GM12875 (cell line): ENCODE data around the gene CMC2.
A peak's percentile ranks its signal among the peaks of the same experiment; 100 is the strongest.

Experiments used
- H3K4me3 ChIP-seq: one replicate; pipeline ENCODE4 v1.5.1; 2011; ENCODE audit warnings: low read depth, low read length, control low read depth
- TF ChIP-seq, protein P1 (sequence below): IDR thresholded peaks from 2 replicates; pipeline ENCODE4 v1.5.1; 2011; ENCODE audit warnings: low read depth, mild to moderate bottlenecking, control low read depth, inconsistent platforms, low read length, moderate library complexity, borderline replicate concordance; ENCODE audit not compliant: insufficient read depth

CMC2 gene

GRCh38 chr16:81014672-81015071 is 8.0 kb upstream of the CMC2 start:
- no peak overlapping the region for H3K4me3 ChIP-seq
- TF ChIP-seq, protein P1, sequence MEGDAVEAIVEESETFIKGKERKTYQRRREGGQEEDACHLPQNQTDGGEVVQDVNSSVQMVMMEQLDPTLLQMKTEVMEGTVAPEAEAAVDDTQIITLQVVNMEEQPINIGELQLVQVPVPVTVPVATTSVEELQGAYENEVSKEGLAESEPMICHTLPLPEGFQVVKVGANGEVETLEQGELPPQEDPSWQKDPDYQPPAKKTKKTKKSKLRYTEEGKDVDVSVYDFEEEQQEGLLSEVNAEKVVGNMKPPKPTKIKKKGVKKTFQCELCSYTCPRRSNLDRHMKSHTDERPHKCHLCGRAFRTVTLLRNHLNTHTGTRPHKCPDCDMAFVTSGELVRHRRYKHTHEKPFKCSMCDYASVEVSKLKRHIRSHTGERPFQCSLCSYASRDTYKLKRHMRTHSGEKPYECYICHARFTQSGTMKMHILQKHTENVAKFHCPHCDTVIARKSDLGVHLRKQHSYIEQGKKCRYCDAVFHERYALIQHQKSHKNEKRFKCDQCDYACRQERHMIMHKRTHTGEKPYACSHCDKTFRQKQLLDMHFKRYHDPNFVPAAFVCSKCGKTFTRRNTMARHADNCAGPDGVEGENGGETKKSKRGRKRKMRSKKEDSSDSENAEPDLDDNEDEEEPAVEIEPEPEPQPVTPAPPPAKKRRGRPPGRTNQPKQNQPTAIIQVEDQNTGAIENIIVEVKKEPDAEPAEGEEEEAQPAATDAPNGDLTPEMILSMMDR: no peak

- H3K4me3 ChIP-seq: no peak overlapping the region
- TF ChIP-seq, protein P1: no peak
These were observed 6.3 kb upstream of the CMC2 start for GRCh38 chr16:81012974-81013373.

DNA sequence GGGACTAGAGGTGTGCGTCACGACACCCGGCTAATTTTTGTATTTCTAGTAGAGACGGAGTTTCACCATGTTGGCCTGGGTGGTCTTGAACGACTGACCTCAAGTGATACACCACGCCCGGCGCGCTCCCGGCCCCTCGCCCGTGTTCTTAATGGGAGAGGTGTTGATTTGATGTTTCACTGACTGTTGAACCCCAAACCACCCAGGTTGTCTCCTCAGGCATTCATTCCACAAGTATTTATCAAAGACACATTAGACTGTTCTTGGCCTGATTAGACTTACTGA is 1.8 kb upstream of the CMC2 start:
- peak overlapping the region; percentile 90 for H3K4me3 ChIP-seq
- TF ChIP-seq, protein P1: no peak

DNA sequence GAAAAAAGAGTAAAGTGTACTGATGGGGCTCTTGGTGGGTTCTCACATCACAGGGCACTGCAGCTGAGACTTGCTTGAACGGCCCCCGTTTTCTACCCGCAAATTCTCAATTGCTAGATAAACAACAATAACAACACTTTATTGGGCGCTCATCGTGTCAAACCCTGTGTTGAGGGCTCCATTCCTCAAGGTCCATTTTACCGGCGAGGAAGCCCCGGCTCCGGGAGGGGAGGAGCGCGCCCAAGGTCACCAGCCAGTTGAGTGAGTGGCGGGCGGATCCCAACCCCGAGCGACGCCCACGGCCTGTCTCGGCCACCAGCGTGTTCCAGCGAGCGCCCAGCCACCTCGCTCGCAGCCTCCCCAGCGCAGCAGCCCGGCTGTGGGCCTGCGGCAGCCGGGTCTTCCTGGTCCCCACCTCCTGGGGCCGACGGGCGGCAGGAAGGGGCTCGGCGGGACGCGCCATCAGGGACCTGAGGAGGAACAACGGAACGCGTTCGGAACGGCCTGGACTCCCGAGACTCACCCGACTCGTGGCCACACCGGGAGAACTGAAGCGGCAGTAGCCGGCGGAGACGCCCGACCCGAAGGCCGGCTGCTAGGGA is 373 bp downstream of the CMC2 start:
- TF ChIP-seq, protein P1: no peak
- peak overlapping the region; percentile 90 for H3K4me3 ChIP-seq

DNA sequence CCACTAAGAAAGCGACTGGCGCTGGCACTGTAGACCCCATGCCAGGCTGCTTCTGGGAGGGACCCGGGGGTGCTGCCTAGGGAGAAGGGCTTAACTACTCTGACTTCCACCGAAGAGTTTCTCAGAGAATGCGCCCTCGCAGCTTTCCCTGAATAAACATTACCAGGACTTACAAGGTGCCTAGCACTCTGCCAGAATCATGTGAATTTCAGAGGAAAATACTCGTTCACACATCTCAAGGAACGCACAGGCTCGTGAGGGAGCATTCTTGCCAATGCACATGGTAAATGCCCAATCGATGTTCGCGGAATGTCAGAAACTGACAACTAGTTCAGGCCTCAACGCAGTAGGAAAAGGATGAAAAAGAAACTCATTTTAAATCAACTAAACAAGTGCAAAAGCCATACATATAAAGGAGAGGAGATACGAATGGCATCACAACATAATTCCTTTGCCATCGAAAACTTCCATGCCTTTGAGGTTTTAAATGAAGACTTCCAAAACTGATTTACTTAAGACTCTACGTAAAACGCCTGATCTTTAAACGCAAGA is 999 bp downstream of the CMC2 start:
- TF ChIP-seq, protein P1: no peak
- H3K4me3 ChIP-seq: peak overlapping the region; percentile 90

DNA sequence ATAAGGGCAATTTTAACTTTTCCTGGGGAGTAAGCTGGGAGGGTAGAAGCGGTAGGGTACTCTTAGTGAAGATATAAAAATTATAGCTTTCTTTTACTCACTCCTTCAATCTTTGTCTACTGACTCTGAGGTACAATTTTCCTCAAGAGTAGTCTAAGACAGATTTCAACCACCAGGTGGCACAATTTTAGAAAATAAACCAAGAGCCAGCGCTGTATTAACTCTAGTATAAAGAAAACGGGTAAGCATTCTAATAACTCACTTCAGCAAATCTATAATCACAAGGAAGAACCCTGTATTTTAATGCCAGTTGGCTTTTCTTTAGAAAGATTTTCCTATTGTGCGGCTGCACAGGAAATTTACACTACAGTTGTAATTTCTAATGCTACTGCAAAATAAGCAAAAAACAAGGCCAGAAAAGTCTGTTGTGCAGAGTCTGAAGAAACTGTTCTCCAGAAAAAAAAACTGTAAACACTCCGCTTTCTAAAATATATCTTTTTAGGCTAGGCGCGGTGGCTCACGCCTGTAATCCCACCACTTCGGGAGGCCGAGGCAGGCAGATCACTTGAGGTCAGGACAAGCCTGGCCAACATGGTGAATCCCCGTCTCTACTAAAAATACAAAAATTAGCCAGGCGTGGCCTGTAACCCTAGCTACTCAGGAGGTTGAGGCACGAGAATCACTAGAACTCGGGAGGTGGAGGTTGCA is 1.9 kb downstream of the CMC2 start:
- peak overlapping the region; percentile 31 for H3K4me3 ChIP-seq
- TF ChIP-seq, protein P1: peak; percentile 33; the same call in 1 of the 2 replicates

- TF ChIP-seq, protein P1: no peak
- H3K4me3 ChIP-seq: peak overlapping the region; percentile 31
These were observed 2.9 kb downstream of the CMC2 start for GRCh38 chr16:81003610-81004460.
